ENCODE results near the gene RHO. TPM values are rescaled to one million over a fixed set of nuclear protein-coding genes. Genes with fewer than 3 reads are reported as not detected.

Gene RHO
- total and polyA plus RNA-seq, 2 donors (not counting 1 experiment from before 2014, with no cell fraction given), result 0.10 TPM; not detected in 1

- Histone ChIP-seq H3K36me3 (replicated peaks in 1 of 2; ENCODE audit: control extremely low read depth in 1 of 2, control insufficient read depth in 1 of 2, extremely low read depth in 1 of 2, insufficient read depth in 2 of 2, low read length in 1 of 2) (no peaks in the 10 kb centered on the region), H4K20me1 (ENCODE audit: control insufficient read depth, insufficient read depth, low read length, poor library complexity, severe bottlenecking) (no peaks in the 10 kb centered on the region), H3K9me3 (ENCODE audit: control extremely low read depth in 1 of 3, control insufficient read depth in 2 of 3, insufficient read depth in 1 of 3, low read length in 2 of 3) (no peaks in the 10 kb centered on the region), H3K27me3 (replicated peaks in 1 of 4; ENCODE audit: control extremely low read depth in 1 of 4, control insufficient read depth in 3 of 4, insufficient read depth in 4 of 4, low read length in 3 of 4) (peaks cover 0 to 28% (median 2%) of the 10 kb centered on the region in 4 experiments), H3K4me1 (ENCODE audit: control insufficient read depth in 2 of 2, insufficient read depth in 2 of 2, low read length in 2 of 2) (peaks cover 0 to 3% of the 10 kb centered on the region in 2 donors), H2AFZ (ENCODE audit: insufficient read depth, low read depth, low read length, poor library complexity, severe bottlenecking) (peak overlapping the region; percentile 3), H3K79me2 (ENCODE audit: control insufficient read depth, insufficient read depth, low read length) (no peaks in the 10 kb centered on the region), H3K9ac (ENCODE audit: low read length) (no peak overlapping the region), H3K27ac (ENCODE audit: low read length in 2 of 2) (no peak overlapping the region), H3K4me3 (ENCODE audit: control extremely low read depth in 1 of 5, extremely low read depth in 1 of 5, insufficient read depth in 1 of 5, low read depth in 2 of 5, low read length in 4 of 5) (no peak overlapping the region), H3K4me2 (replicated peaks; ENCODE audit: low read depth, low read length, poor library complexity, severe bottlenecking) (peak overlapping the region; percentile 13)
- TF ChIP-seq EZH2 (IDR thresholded peaks at IDR 0.05; ENCODE audit: borderline replicate concordance, insufficient read depth, low read depth, low read length, poor library complexity, severe bottlenecking), result no peak
- no peak for TF ChIP-seq CTCF (IDR thresholded peaks at IDR 0.05)
- POLR2A ChIA-PET, result interaction anchor here (0.6 kb wide), 1 partner anchor 77 kb away, joined by 4 read pairs; no protein-coding TSS in a partner anchor
- no peak overlapping the region for H3K27ac Mint-ChIP-seq
- CTCF ChIA-PET, result interaction anchor here (1.3 to 1.6 kb wide), 3 partner anchors 28 to 271 kb away, joined by 4 read pairs; no protein-coding TSS in a partner anchor
- ATAC-seq (ENCODE audit: low read depth), result no peak
- H3K9me3 Mint-ChIP-seq (ENCODE audit: insufficient read depth), result no peaks in the 10 kb centered on the region
- intact Hi-C loops (cut with micrococcal nuclease), result no loop called here
- H3K27me3 Mint-ChIP-seq, result peaks cover 16% of the 10 kb centered on the region
- H3K4me3 Mint-ChIP-seq, result no peak overlapping the region
- DNase-seq, result no peak
- 36% methylated on average over 13 of the region's 15 CpGs for WGBS (ENCODE audit: insufficient coverage)
- peaks cover 11% of the 10 kb centered on the region for H3K4me1 Mint-ChIP-seq
Observed at GRCh38 chr3:129553719-129554118, 25.3 kb downstream of the RHO start.

GRCh38 chr3:129554356-129555152, 26.1 kb downstream of the RHO start:
- Histone ChIP-seq H4K20me1 (ENCODE audit: control insufficient read depth, insufficient read depth, low read length, poor library complexity, severe bottlenecking) (no peaks in the 10 kb centered on the region), H2AFZ (ENCODE audit: insufficient read depth, low read depth, low read length, poor library complexity, severe bottlenecking) (no peak overlapping the region), H3K27ac (ENCODE audit: low read length in 2 of 2) (no peak overlapping the region), H3K4me1 (ENCODE audit: control insufficient read depth in 2 of 2, insufficient read depth in 2 of 2, low read length in 2 of 2) (peaks cover 0 to 5% of the 10 kb centered on the region in 2 donors), H3K27me3 (replicated peaks in 1 of 4; ENCODE audit: control extremely low read depth in 1 of 4, control insufficient read depth in 3 of 4, insufficient read depth in 4 of 4, low read length in 3 of 4) (peaks cover 0 to 30% (median 2%) of the 10 kb centered on the region in 4 experiments), H3K36me3 (replicated peaks in 1 of 2; ENCODE audit: control extremely low read depth in 1 of 2, control insufficient read depth in 1 of 2, extremely low read depth in 1 of 2, insufficient read depth in 2 of 2, low read length in 1 of 2) (no peaks in the 10 kb centered on the region), H3K4me2 (replicated peaks; ENCODE audit: low read depth, low read length, poor library complexity, severe bottlenecking) (no peak overlapping the region), H3K79me2 (ENCODE audit: control insufficient read depth, insufficient read depth, low read length) (no peaks in the 10 kb centered on the region), H3K4me3 (ENCODE audit: control extremely low read depth in 1 of 5, extremely low read depth in 1 of 5, insufficient read depth in 1 of 5, low read depth in 2 of 5, low read length in 4 of 5) (no peak overlapping the region), H3K9me3 (ENCODE audit: control extremely low read depth in 1 of 3, control insufficient read depth in 2 of 3, insufficient read depth in 1 of 3, low read length in 2 of 3) (no peaks in the 10 kb centered on the region), H3K9ac (ENCODE audit: low read length) (no peak overlapping the region)
- no peak for ATAC-seq (ENCODE audit: low read depth)
- Mint-ChIP-seq H3K4me1 (peaks cover 11% of the 10 kb centered on the region), H3K27ac (peak overlapping the region; percentile 32), H3K4me3 (no peak overlapping the region), H3K9me3 (ENCODE audit: insufficient read depth) (no peaks in the 10 kb centered on the region), H3K27me3 (peaks cover 16% of the 10 kb centered on the region)
- CTCF ChIA-PET, result interaction anchor here (0.5 to 1.6 kb wide), 5 partner anchors 29 to 416 kb away, joined by 3 to 4 read pairs (median 4); no protein-coding TSS in a partner anchor
- intact Hi-C loops (cut with micrococcal nuclease), result no loop called here
- 63% methylated on average over 12 of the region's 13 CpGs for WGBS (ENCODE audit: insufficient coverage)
- POLR2A ChIA-PET, result no interaction called here
- DNase-seq, result no peak
- no peak for TF ChIP-seq EZH2 (IDR thresholded peaks at IDR 0.05; ENCODE audit: borderline replicate concordance, insufficient read depth, low read depth, low read length, poor library complexity, severe bottlenecking)
- no peak for TF ChIP-seq CTCF (IDR thresholded peaks at IDR 0.05)

All from B cell (primary cell).